ENCODE measurements around the gene PPM1B.

- TF ChIP-seq CTCF (IDR thresholded peaks at IDR 0.05) (no peak), POLR2A (IDR thresholded peaks at IDR 0.05) (no peak)
Measured at GRCh38 chr2:44233450-44234128, 64.9 kb downstream of the PPM1B start.
